ENCODE results near the gene SENP7. TPM values are rescaled to one million over a fixed set of nuclear protein-coding genes. Genes with fewer than 3 reads are reported as not detected.

SENP7 gene
- total and polyA plus RNA-seq, 2 donors (not counting 1 experiment from before 2014, with no cell fraction given), result 14.7 to 50.3 TPM

DNA sequence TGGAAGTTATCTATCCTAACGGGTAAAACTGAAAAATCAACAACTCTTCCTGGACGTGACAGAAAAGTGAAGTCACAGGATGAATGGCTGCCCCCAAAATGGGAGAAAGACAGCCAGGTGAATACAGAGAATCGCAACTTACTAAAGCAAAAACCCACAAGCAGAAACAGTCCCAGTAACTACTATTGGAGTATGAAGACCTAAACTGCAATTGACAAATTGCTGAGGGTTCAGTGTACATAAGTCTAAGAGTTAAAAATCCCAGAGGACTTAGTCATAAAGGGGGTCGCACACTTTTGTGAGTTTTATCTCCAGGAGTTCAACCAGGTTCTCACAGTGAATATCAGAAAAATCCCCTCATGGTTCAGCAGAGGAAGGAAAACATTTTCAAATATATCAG lies 135.8 kb downstream of the SENP7 start:
- Histone ChIP-seq H3K79me2 (ENCODE audit: control insufficient read depth, insufficient read depth, low read length) (peaks cover 51% of the 10 kb centered on the region), H2AFZ (ENCODE audit: insufficient read depth, low read depth, low read length, poor library complexity, severe bottlenecking) (no peak overlapping the region), H3K4me3 (ENCODE audit: control extremely low read depth in 1 of 5, extremely low read depth in 1 of 5, insufficient read depth in 1 of 5, low read depth in 2 of 5, low read length in 4 of 5) (no peak overlapping the region), H3K36me3 (replicated peaks in 1 of 2; ENCODE audit: control extremely low read depth in 1 of 2, control insufficient read depth in 1 of 2, extremely low read depth in 1 of 2, insufficient read depth in 2 of 2, low read length in 1 of 2) (no peaks in the 10 kb centered on the region), H3K9ac (ENCODE audit: low read length) (no peak overlapping the region), H4K20me1 (ENCODE audit: control insufficient read depth, insufficient read depth, low read length, poor library complexity, severe bottlenecking) (no peaks in the 10 kb centered on the region), H3K9me3 (ENCODE audit: control extremely low read depth in 1 of 3, control insufficient read depth in 2 of 3, insufficient read depth in 1 of 3, low read length in 2 of 3) (no peaks in the 10 kb centered on the region), H3K27ac (ENCODE audit: low read length in 2 of 2) (no peak overlapping the region), H3K4me1 (ENCODE audit: control insufficient read depth in 2 of 2, insufficient read depth in 2 of 2, low read length in 2 of 2) (peaks cover 4 to 13% of the 10 kb centered on the region in 2 donors), H3K27me3 (replicated peaks in 1 of 4; ENCODE audit: control extremely low read depth in 1 of 4, control insufficient read depth in 3 of 4, insufficient read depth in 4 of 4, low read length in 3 of 4) (no peaks in the 10 kb centered on the region), H3K4me2 (replicated peaks; ENCODE audit: low read depth, low read length, poor library complexity, severe bottlenecking) (no peak overlapping the region)
- WGBS (ENCODE audit: insufficient coverage), result no CpG with 5 or more reads among the region's 4 CpGs
- no peak overlapping the region for H3K27ac Mint-ChIP-seq
- intact Hi-C loops (cut with micrococcal nuclease), result no loop called here
- peaks cover 39% of the 10 kb centered on the region for H3K4me1 Mint-ChIP-seq
- no peak overlapping the region for H3K4me3 Mint-ChIP-seq
- POLR2A ChIA-PET, result no interaction called here
- H3K9me3 Mint-ChIP-seq (ENCODE audit: insufficient read depth), result no peaks in the 10 kb centered on the region
- H3K27me3 Mint-ChIP-seq, result no peaks in the 10 kb centered on the region
- CTCF ChIA-PET, result no interaction called here
- TF ChIP-seq EZH2 (IDR thresholded peaks at IDR 0.05; ENCODE audit: borderline replicate concordance, insufficient read depth, low read depth, low read length, poor library complexity, severe bottlenecking), result no peak
- TF ChIP-seq, protein P1, sequence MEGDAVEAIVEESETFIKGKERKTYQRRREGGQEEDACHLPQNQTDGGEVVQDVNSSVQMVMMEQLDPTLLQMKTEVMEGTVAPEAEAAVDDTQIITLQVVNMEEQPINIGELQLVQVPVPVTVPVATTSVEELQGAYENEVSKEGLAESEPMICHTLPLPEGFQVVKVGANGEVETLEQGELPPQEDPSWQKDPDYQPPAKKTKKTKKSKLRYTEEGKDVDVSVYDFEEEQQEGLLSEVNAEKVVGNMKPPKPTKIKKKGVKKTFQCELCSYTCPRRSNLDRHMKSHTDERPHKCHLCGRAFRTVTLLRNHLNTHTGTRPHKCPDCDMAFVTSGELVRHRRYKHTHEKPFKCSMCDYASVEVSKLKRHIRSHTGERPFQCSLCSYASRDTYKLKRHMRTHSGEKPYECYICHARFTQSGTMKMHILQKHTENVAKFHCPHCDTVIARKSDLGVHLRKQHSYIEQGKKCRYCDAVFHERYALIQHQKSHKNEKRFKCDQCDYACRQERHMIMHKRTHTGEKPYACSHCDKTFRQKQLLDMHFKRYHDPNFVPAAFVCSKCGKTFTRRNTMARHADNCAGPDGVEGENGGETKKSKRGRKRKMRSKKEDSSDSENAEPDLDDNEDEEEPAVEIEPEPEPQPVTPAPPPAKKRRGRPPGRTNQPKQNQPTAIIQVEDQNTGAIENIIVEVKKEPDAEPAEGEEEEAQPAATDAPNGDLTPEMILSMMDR (IDR thresholded peaks at IDR 0.05), result no peak
- no peak for DNase-seq
- ATAC-seq (ENCODE audit: low read depth), result no peak

- CTCF ChIA-PET, result no interaction called here
- H3K4me2 ChIP-seq (replicated peaks; ENCODE audit: low read depth, low read length, poor library complexity, severe bottlenecking), result no peak overlapping the region
- peaks cover 4 to 6% of the 10 kb centered on the region in 2 experiments for H3K36me3 ChIP-seq (replicated peaks in 1 of 2; ENCODE audit: control extremely low read depth in 1 of 2, control insufficient read depth in 1 of 2, extremely low read depth in 1 of 2, insufficient read depth in 2 of 2, low read length in 1 of 2)
- peaks cover 4 to 12% of the 10 kb centered on the region in 2 donors for H3K4me1 ChIP-seq (ENCODE audit: control insufficient read depth in 2 of 2, insufficient read depth in 2 of 2, low read length in 2 of 2)
- no peak overlapping the region for H3K27ac ChIP-seq (ENCODE audit: low read length in 2 of 2)
- DNase-seq, result no peak
- Mint-ChIP-seq H3K27me3 (no peaks in the 10 kb centered on the region), H3K4me1 (peaks cover 32% of the 10 kb centered on the region), H3K27ac (no peak overlapping the region), H3K9me3 (ENCODE audit: insufficient read depth) (no peaks in the 10 kb centered on the region), H3K4me3 (no peak overlapping the region)
- ATAC-seq (ENCODE audit: low read depth), result no peak
- H4K20me1 ChIP-seq (ENCODE audit: control insufficient read depth, insufficient read depth, low read length, poor library complexity, severe bottlenecking), result no peaks in the 10 kb centered on the region
- no peak overlapping the region for H3K4me3 ChIP-seq (ENCODE audit: control extremely low read depth in 1 of 5, extremely low read depth in 1 of 5, insufficient read depth in 1 of 5, low read depth in 2 of 5, low read length in 4 of 5)
- no peak overlapping the region for H2AFZ ChIP-seq (ENCODE audit: insufficient read depth, low read depth, low read length, poor library complexity, severe bottlenecking)
- intact Hi-C loops (cut with micrococcal nuclease), result no loop called here
- no peaks in the 10 kb centered on the region for H3K9me3 ChIP-seq (ENCODE audit: control extremely low read depth in 1 of 3, control insufficient read depth in 2 of 3, insufficient read depth in 1 of 3, low read length in 2 of 3)
- no peak overlapping the region for H3K9ac ChIP-seq (ENCODE audit: low read length)
- no peaks in the 10 kb centered on the region for H3K27me3 ChIP-seq (replicated peaks in 1 of 4; ENCODE audit: control extremely low read depth in 1 of 4, control insufficient read depth in 3 of 4, insufficient read depth in 4 of 4, low read length in 3 of 4)
- H3K79me2 ChIP-seq (ENCODE audit: control insufficient read depth, insufficient read depth, low read length), result peaks cover 59% of the 10 kb centered on the region
- TF ChIP-seq EZH2 (IDR thresholded peaks at IDR 0.05; ENCODE audit: borderline replicate concordance, insufficient read depth, low read depth, low read length, poor library complexity, severe bottlenecking), result no peak
- TF ChIP-seq, protein P1 (IDR thresholded peaks at IDR 0.05), result no peak
- POLR2A ChIA-PET, result no interaction called here
Observed at GRCh38 chr3:101375586-101375985, 137.4 kb downstream of the SENP7 start.

Measured in B cell (primary cell).